ENCODE data around the gene TMPRSS2.

Gene TMPRSS2

GRCh38 chr21:41458121-41458520 is 49.8 kb downstream of the TMPRSS2 start:
- Histone ChIP-seq H3K27me3 (ENCODE audit: insufficient read depth, low read length) (no peaks in the 10 kb centered on the region), H3K4ac (ENCODE audit: low read depth, low read length) (no peak overlapping the region), H3K23ac (ENCODE audit: low read length) (no peak overlapping the region)

GRCh38 chr21:41453761-41454160 is 54.2 kb downstream of the TMPRSS2 start:
- Histone ChIP-seq H3K4me1 (ENCODE audit: control insufficient read depth in 1 of 2, insufficient read depth in 2 of 2, low read length in 2 of 2) (no peaks in the 10 kb centered on the region), H3K36me3 (ENCODE audit: control insufficient read depth in 1 of 2, insufficient read depth in 2 of 2, low read length in 2 of 2) (no peaks in the 10 kb centered on the region), H3K4me2 (ENCODE audit: low read length) (no peak overlapping the region), H3K4ac (ENCODE audit: low read depth, low read length) (no peak overlapping the region), H2BK5ac (ENCODE audit: low read depth, low read length, poor library complexity) (no peak overlapping the region), H2AK5ac (ENCODE audit: low read length) (no peak overlapping the region), H2BK12ac (ENCODE audit: low read length) (no peak overlapping the region), H3K14ac (ENCODE audit: low read length) (no peak overlapping the region), H3K18ac (ENCODE audit: low read length) (no peak overlapping the region), H3K79me1 (ENCODE audit: low read length) (no peaks in the 10 kb centered on the region), H4K91ac (ENCODE audit: low read depth, low read length) (no peak overlapping the region), H4K8ac (ENCODE audit: low read depth, low read length) (no peak overlapping the region), H3K4me3 (ENCODE audit: low read depth, low read length) (no peak overlapping the region), H3K9me3 (ENCODE audit: insufficient read depth, low read depth, low read length) (peaks cover 3% of the 10 kb centered on the region), H4K12ac (ENCODE audit: low read depth, low read length) (no peak overlapping the region), H2BK120ac (ENCODE audit: insufficient read depth, low read length, poor library complexity) (no peak overlapping the region), H3K9ac (ENCODE audit: low read length) (no peak overlapping the region), H2AFZ (ENCODE audit: insufficient read depth, low read length, poor library complexity) (no peak overlapping the region), H3K27ac (ENCODE audit: low read depth, low read length) (no peak overlapping the region), H3K27me3 (ENCODE audit: insufficient read depth, low read length) (no peaks in the 10 kb centered on the region), H3K79me2 (ENCODE audit: control insufficient read depth, insufficient read depth, low read length, poor library complexity) (no peaks in the 10 kb centered on the region), H3K23ac (ENCODE audit: low read length) (no peak overlapping the region)
- DNase-seq: no peak
- WGBS (ENCODE audit: extremely low coverage, insufficient coverage, insufficient read length): no CpG with 5 or more reads among the region's 3 CpGs

More at GRCh38 chr21:41458121-41458520, 49.8 kb downstream of the TMPRSS2 start:
- H3K14ac ChIP-seq (ENCODE audit: low read length): no peak overlapping the region
- peak in 1 of 2 donors; percentile 14 for DNase-seq
- peaks cover 3% of the 10 kb centered on the region for H3K9me3 ChIP-seq (ENCODE audit: insufficient read depth, low read depth, low read length)
- H3K36me3 ChIP-seq (ENCODE audit: control insufficient read depth in 1 of 2, insufficient read depth in 2 of 2, low read length in 2 of 2): no peaks in the 10 kb centered on the region
- no peak overlapping the region for H3K9ac ChIP-seq (ENCODE audit: low read length)
- no peak overlapping the region for H3K27ac ChIP-seq (ENCODE audit: low read depth, low read length)
- no peak overlapping the region for H3K4me3 ChIP-seq (ENCODE audit: low read depth, low read length)
- WGBS (ENCODE audit: extremely low coverage, insufficient coverage, insufficient read length): no CpG with 5 or more reads among the region's 6 CpGs
- H2BK120ac ChIP-seq (ENCODE audit: insufficient read depth, low read length, poor library complexity): no peak overlapping the region
- no peak overlapping the region for H2BK5ac ChIP-seq (ENCODE audit: low read depth, low read length, poor library complexity)
- H3K4me1 ChIP-seq (ENCODE audit: control insufficient read depth in 1 of 2, insufficient read depth in 2 of 2, low read length in 2 of 2): no peaks in the 10 kb centered on the region
- H2BK12ac ChIP-seq (ENCODE audit: low read length): no peak overlapping the region
- H4K12ac ChIP-seq (ENCODE audit: low read depth, low read length): no peak overlapping the region
- H3K79me1 ChIP-seq (ENCODE audit: low read length): no peaks in the 10 kb centered on the region
- H2AK5ac ChIP-seq (ENCODE audit: low read length): no peak overlapping the region
- H3K18ac ChIP-seq (ENCODE audit: low read length): no peak overlapping the region
- no peak overlapping the region for H2AFZ ChIP-seq (ENCODE audit: insufficient read depth, low read length, poor library complexity)
- no peaks in the 10 kb centered on the region for H3K79me2 ChIP-seq (ENCODE audit: control insufficient read depth, insufficient read depth, low read length, poor library complexity)
- no peak overlapping the region for H3K4me2 ChIP-seq (ENCODE audit: low read length)
- no peak overlapping the region for H4K8ac ChIP-seq (ENCODE audit: low read depth, low read length)
- H4K91ac ChIP-seq (ENCODE audit: low read depth, low read length): no peak overlapping the region

- H4K91ac ChIP-seq (ENCODE audit: low read depth, low read length): no peak overlapping the region
- H2BK120ac ChIP-seq (ENCODE audit: insufficient read depth, low read length, poor library complexity): no peak overlapping the region
- H3K36me3 ChIP-seq (ENCODE audit: control insufficient read depth in 1 of 2, insufficient read depth in 2 of 2, low read length in 2 of 2): no peaks in the 10 kb centered on the region
- H3K27ac ChIP-seq (ENCODE audit: low read depth, low read length): no peak overlapping the region
- H2AK5ac ChIP-seq (ENCODE audit: low read length): no peak overlapping the region
- no CpG with 5 or more reads among the region's 3 CpGs for WGBS (ENCODE audit: extremely low coverage, insufficient coverage, insufficient read length)
- H2BK5ac ChIP-seq (ENCODE audit: low read depth, low read length, poor library complexity): no peak overlapping the region
- no peak overlapping the region for H3K9ac ChIP-seq (ENCODE audit: low read length)
- H3K14ac ChIP-seq (ENCODE audit: low read length): no peak overlapping the region
- no peak overlapping the region for H2AFZ ChIP-seq (ENCODE audit: insufficient read depth, low read length, poor library complexity)
- H3K4ac ChIP-seq (ENCODE audit: low read depth, low read length): no peak overlapping the region
- no peaks in the 10 kb centered on the region for H3K9me3 ChIP-seq (ENCODE audit: insufficient read depth, low read depth, low read length)
- H4K8ac ChIP-seq (ENCODE audit: low read depth, low read length): no peak overlapping the region
- H2BK12ac ChIP-seq (ENCODE audit: low read length): no peak overlapping the region
- H3K27me3 ChIP-seq (ENCODE audit: insufficient read depth, low read length): no peaks in the 10 kb centered on the region
- no peak overlapping the region for H3K4me2 ChIP-seq (ENCODE audit: low read length)
- no peak for DNase-seq
- no peaks in the 10 kb centered on the region for H3K79me1 ChIP-seq (ENCODE audit: low read length)
- H3K4me1 ChIP-seq (ENCODE audit: control insufficient read depth in 1 of 2, insufficient read depth in 2 of 2, low read length in 2 of 2): no peaks in the 10 kb centered on the region
- H3K18ac ChIP-seq (ENCODE audit: low read length): no peak overlapping the region
- H3K4me3 ChIP-seq (ENCODE audit: low read depth, low read length): no peak overlapping the region
- H3K79me2 ChIP-seq (ENCODE audit: control insufficient read depth, insufficient read depth, low read length, poor library complexity): no peaks in the 10 kb centered on the region
- no peak overlapping the region for H4K12ac ChIP-seq (ENCODE audit: low read depth, low read length)
- no peak overlapping the region for H3K23ac ChIP-seq (ENCODE audit: low read length)
These were observed 54.8 kb downstream of the TMPRSS2 start for GRCh38 chr21:41453198-41453597.

GRCh38 chr21:41451753-41452676 is 55.9 kb downstream of the TMPRSS2 start:
- Histone ChIP-seq H2BK12ac (ENCODE audit: low read length) (no peak overlapping the region), H2BK5ac (ENCODE audit: low read depth, low read length, poor library complexity) (no peak overlapping the region), H3K9ac (ENCODE audit: low read length) (no peak overlapping the region), H3K9me3 (ENCODE audit: insufficient read depth, low read depth, low read length) (no peaks in the 10 kb centered on the region), H3K4me2 (ENCODE audit: low read length) (no peak overlapping the region), H4K91ac (ENCODE audit: low read depth, low read length) (no peak overlapping the region), H4K12ac (ENCODE audit: low read depth, low read length) (no peak overlapping the region), H3K14ac (ENCODE audit: low read length) (no peak overlapping the region), H3K4me1 (ENCODE audit: control insufficient read depth in 1 of 2, insufficient read depth in 2 of 2, low read length in 2 of 2) (no peaks in the 10 kb centered on the region), H2AK5ac (ENCODE audit: low read length) (no peak overlapping the region), H3K4me3 (ENCODE audit: low read depth, low read length) (no peak overlapping the region), H3K36me3 (ENCODE audit: control insufficient read depth in 1 of 2, insufficient read depth in 2 of 2, low read length in 2 of 2) (no peaks in the 10 kb centered on the region), H2AFZ (ENCODE audit: insufficient read depth, low read length, poor library complexity) (no peak overlapping the region), H3K79me1 (ENCODE audit: low read length) (no peaks in the 10 kb centered on the region), H2BK120ac (ENCODE audit: insufficient read depth, low read length, poor library complexity) (no peak overlapping the region), H3K79me2 (ENCODE audit: control insufficient read depth, insufficient read depth, low read length, poor library complexity) (no peaks in the 10 kb centered on the region), H3K27me3 (ENCODE audit: insufficient read depth, low read length) (no peaks in the 10 kb centered on the region), H3K27ac (ENCODE audit: low read depth, low read length) (no peak overlapping the region), H3K18ac (ENCODE audit: low read length) (no peak overlapping the region), H4K8ac (ENCODE audit: low read depth, low read length) (no peak overlapping the region), H3K23ac (ENCODE audit: low read length) (no peak overlapping the region), H3K4ac (ENCODE audit: low read depth, low read length) (no peak overlapping the region)
- DNase-seq: peak; percentile 30 to 59
- no CpG with 5 or more reads among the region's 16 CpGs for WGBS (ENCODE audit: extremely low coverage, insufficient coverage, insufficient read length)

Measured in trophoblast cell (in vitro differentiated cells and primary cell).